ENCODE results near the gene PCSK9. TPM values are rescaled to one million over a fixed set of nuclear protein-coding genes. Genes with fewer than 3 reads are reported as not detected.

PCSK9 gene
- total and polyA plus RNA-seq, 2 of the 13 experiments (the other 11 are each of a cell fraction or from before 2014, with no cell fraction given), result 33.3 to 80.5 TPM

DNA sequence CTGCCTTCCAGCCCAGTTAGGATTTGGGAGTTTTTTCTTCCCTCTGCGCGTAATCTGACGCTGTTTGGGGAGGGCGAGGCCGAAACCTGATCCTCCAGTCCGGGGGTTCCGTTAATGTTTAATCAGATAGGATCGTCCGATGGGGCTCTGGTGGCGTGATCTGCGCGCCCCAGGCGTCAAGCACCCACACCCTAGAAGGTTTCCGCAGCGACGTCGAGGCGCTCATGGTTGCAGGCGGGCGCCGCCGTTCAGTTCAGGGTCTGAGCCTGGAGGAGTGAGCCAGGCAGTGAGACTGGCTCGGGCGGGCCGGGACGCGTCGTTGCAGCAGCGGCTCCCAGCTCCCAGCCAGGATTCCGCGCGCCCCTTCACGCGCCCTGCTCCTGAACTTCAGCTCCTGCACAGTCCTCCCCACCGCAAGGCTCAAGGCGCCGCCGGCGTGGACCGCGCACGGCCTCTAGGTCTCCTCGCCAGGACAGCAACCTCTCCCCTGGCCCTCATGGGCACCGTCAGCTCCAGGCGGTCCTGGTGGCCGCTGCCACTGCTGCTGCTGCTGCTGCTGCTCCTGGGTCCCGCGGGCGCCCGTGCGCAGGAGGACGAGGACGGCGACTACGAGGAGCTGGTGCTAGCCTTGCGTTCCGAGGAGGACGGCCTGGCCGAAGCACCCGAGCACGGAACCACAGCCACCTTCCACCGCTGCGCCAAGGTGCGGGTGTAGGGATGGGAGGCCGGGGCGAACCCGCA, at the start of gene PCSK9 (continued):
- TF ChIP-seq ZNF496 (CRISPR knock-in tag; IDR thresholded peaks at IDR 0.05; ENCODE audit: insufficient replicate concordance), result no peak
- TF ChIP-seq ATF7 (IDR thresholded peaks at IDR 0.05), result no peak
- TF ChIP-seq ATF7 (CRISPR knock-in tag; IDR thresholded peaks at IDR 0.05), result no peak
- TF ChIP-seq KLF6 (CRISPR knock-in tag; IDR thresholded peaks at IDR 0.05), result peak; percentile 58; the same call in 1 of the 2 replicates
- TF ChIP-seq ZFP1 (CRISPR knock-in tag; IDR thresholded peaks at IDR 0.05), result 0 out of 2 replicates have a peak, but pooled peaks have one; percentile 54
- TF ChIP-seq MXD1 (CRISPR knock-in tag; IDR thresholded peaks at IDR 0.05), result peak; percentile 82; the same call in 1 of the 2 replicates
- TF ChIP-seq ZFX (CRISPR knock-in tag; IDR thresholded peaks at IDR 0.05; ENCODE audit: low read depth), result peak; percentile 72
- no peak for TF ChIP-seq CCAR2 (optimal IDR thresholded peaks at IDR 0.05; ENCODE audit: low read depth, low read length)
- peak; percentile 34; the same call in 1 of the 2 replicates for TF ChIP-seq SP2 (CRISPR knock-in tag; IDR thresholded peaks at IDR 0.05)
- TF ChIP-seq, protein P1, sequence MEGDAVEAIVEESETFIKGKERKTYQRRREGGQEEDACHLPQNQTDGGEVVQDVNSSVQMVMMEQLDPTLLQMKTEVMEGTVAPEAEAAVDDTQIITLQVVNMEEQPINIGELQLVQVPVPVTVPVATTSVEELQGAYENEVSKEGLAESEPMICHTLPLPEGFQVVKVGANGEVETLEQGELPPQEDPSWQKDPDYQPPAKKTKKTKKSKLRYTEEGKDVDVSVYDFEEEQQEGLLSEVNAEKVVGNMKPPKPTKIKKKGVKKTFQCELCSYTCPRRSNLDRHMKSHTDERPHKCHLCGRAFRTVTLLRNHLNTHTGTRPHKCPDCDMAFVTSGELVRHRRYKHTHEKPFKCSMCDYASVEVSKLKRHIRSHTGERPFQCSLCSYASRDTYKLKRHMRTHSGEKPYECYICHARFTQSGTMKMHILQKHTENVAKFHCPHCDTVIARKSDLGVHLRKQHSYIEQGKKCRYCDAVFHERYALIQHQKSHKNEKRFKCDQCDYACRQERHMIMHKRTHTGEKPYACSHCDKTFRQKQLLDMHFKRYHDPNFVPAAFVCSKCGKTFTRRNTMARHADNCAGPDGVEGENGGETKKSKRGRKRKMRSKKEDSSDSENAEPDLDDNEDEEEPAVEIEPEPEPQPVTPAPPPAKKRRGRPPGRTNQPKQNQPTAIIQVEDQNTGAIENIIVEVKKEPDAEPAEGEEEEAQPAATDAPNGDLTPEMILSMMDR (CRISPR knock-in tag; IDR thresholded peaks at IDR 0.05), result peak; percentile 17; the same call in 1 of the 2 replicates
- TF ChIP-seq, protein P2, sequence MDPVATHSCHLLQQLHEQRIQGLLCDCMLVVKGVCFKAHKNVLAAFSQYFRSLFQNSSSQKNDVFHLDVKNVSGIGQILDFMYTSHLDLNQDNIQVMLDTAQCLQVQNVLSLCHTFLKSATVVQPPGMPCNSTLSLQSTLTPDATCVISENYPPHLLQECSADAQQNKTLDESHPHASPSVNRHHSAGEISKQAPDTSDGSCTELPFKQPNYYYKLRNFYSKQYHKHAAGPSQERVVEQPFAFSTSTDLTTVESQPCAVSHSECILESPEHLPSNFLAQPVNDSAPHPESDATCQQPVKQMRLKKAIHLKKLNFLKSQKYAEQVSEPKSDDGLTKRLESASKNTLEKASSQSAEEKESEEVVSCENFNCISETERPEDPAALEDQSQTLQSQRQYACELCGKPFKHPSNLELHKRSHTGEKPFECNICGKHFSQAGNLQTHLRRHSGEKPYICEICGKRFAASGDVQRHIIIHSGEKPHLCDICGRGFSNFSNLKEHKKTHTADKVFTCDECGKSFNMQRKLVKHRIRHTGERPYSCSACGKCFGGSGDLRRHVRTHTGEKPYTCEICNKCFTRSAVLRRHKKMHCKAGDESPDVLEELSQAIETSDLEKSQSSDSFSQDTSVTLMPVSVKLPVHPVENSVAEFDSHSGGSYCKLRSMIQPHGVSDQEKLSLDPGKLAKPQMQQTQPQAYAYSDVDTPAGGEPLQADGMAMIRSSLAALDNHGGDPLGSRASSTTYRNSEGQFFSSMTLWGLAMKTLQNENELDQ (CRISPR knock-in tag; IDR thresholded peaks at IDR 0.05; ENCODE audit: borderline replicate concordance), result 0 out of 2 replicates have a peak, but pooled peaks have one; percentile 56
- TF ChIP-seq RERE (CRISPR knock-in tag; IDR thresholded peaks at IDR 0.05; ENCODE audit: low read depth), result peak; percentile 49; the same call in 1 of the 2 replicates
- peak; percentile 98; the same call in 1 of the 2 replicates for TF ChIP-seq ZNF512B (CRISPR knock-in tag; IDR thresholded peaks at IDR 0.05; ENCODE audit: borderline replicate concordance)
- peak; percentile 84 for TF ChIP-seq MIXL1 (CRISPR knock-in tag; IDR thresholded peaks at IDR 0.05)
- peak; percentile 88 for TF ChIP-seq ZNF160 (CRISPR knock-in tag; IDR thresholded peaks at IDR 0.05)
